GM21717 (cell line): ENCODE measurements around the gene PEX3.
"Not testable (repeated sequence)": the region's sequence is repeated elsewhere in the genome, so short reads cannot be mapped to it uniquely, and the experiment has no call there.

ENCODE experiments used
- ATAC-seq: cut with Tn5 transposase; IDR thresholded peaks from one replicate; pipeline ENCODE4 v1.9.1; 2021; ENCODE audit warnings: mild to moderate bottlenecking, moderate library complexity; ENCODE audit not compliant: unreplicated experiment

The PEX3 gene

DNA sequence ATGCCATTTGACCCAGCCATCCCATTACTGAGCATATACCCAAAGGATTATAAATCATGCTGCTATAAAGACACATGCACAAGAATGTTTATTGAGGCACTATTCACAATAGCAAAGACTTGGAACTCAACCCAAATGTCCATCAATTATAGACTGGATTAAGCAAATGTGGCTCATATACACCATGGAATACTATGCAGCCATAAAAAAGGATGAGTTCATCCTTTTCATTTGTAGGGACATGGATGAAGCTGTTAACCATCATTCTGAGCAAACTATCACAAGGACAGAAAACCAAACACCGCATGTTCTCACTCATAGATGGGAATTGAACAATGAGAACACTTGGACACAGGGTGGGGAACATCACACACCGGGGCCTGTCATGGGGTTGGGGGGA lies 2.7 kb upstream of the PEX3 start:
- not testable (repeated sequence) for ATAC-seq

DNA sequence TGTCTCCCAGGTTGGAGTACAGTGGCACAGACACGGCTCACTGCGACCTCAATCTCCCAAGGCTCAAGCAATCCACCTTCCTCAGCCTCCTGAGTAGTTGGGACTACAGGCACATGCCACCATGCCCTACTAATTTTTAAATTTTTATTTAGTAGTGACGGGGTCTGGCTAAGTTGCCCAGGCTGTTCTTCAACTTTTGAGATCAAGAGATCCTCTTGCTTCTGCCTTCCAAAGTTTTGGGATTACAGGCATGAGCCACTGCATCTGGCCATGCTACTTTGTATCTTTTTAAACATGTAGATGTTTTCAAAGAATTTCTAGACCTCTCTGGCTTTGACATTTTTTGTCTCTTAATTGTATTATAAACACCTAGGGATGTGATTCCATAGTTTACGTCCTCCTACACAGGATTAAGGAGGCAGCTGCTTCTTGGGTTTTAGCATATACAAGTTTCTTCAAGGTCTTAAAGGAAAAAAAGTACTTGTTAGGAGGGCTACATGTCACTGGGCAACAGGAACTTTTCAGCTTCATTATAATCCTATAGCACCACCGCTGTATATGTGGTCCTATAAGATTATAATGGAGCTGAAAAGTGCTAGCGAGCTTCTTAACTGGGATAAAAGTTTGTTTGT lies 1.4 kb upstream of the PEX3 start:
- ATAC-seq = no peak

DNA sequence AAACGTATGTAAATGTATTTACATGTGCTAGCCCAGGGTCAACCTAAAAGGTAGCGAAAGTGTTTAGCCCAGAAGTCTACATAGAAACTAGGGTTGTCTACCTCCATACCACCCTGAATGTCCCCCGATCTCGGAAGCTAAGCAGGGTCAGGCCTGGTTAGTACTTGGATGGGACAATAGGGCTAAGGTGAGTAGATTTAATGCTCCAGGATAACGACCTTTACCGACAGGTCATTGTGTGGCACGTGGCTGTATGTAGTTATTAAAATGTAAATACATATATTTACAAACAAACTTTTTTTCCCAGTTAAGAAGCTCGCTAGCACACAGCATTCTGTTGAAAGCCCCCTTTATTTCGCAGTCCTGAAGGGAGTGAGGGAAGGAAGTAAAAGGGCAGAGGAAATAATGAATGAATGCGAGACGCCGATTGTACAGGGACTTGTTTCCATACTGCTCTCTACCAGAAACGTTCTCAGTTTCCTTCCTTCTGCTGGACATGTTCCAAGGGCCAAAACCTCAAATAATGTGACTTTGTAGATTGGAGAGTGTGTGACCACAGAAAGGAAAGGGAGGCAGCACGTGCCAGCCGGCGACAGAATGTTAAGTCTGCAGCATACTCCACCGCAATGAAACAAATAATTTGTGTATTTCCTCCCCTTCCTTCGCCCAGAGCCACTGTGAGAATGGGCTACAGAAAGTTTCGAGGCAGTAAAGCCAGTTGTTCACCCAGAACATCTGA lies 722 bp upstream of the PEX3 start:
- peak; percentile 14 for ATAC-seq

DNA sequence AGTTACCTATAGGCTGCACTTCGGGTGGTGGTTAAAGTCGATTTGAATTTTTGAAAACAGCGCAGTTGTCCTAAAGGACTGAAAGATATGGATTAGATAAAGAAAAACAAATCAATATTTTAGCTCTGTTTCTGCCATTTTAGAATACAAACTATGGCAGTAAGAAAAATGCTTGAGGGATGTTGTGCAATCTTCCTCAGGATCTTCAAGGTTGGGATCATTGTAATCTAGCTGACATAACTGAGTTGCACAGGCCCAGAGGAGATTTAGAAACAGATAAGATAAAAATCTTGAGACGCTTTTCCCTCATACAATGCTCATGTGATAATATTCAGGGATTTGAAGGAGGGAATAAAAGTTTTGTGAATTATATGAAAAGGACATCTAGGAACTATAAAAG lies 926 bp downstream of the PEX3 start:
- no peak for ATAC-seq

DNA sequence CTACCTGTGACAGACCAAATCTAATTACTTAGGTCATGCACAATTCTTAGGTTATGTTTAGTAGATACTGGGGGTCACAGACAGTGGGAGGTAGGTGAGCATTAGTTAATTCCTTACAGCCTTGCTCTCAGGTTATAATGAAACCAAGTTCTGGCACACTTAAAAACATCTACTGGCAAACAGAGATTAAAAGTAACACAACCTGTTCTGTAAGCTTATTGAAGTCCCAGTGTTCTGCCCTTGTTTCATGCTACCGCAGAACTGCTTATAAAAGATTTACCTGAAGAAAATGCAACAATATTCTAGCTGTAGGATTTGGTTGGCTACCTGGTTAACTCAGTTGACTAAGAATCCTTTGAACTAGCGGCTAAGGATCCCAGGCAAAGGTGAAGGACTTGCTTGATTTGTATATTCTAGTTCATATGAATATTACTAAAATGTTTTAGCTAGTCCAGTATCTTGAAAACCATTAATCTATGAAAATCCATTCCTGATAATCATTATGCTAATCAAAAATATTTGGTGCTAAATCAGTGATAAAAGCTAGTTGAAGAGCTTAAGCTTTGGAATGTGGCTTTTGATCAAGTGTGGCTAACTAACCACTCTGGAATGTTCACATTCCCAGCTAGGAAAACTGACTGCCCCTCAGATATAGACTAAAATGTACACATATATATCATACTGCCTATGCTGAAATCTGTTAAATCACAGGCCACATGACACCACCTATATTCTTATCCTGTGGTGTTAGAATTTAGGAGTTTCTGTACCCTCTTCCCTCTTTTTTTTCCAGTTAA lies 7.2 kb downstream of the PEX3 start:
- ATAC-seq = no peak

DNA sequence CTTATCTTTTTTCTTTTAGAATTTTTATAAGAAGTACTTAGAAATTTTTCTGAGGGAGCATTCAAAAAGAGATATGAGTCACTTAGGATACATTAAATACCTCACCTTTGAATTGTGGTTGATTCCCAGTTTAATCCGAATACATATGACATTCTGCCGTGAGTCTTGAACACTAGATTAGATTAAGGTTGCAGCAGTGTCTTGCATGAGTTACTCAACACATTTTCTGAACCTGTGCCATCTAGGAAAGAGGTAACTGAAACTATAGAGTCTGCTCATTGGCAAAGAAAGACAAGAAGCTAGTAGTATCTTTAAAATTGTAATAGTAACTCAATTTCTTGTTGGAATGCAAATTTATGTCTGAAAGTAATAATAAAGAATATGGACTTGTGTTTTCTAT lies 14.9 kb downstream of the PEX3 start:
- ATAC-seq = no peak

DNA sequence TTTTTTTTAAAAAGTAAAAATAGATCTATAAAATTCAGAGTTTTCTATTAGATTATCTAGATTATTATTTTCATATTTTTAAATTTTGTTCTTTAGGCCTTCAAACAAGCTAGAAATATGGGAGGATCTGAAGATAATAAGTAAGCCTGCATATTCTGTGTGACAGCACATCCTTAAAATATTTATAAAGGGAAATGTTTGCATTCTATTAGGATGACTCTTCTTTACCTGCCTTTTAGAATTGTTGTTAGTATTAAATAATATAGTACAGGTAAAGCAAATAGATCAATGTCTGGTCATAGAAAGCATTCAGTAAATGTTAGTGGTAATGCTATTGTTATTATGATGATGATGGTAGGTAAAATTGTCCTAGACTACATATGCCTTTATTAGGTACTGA lies 17.4 kb downstream of the PEX3 start:
- ATAC-seq = no peak

DNA sequence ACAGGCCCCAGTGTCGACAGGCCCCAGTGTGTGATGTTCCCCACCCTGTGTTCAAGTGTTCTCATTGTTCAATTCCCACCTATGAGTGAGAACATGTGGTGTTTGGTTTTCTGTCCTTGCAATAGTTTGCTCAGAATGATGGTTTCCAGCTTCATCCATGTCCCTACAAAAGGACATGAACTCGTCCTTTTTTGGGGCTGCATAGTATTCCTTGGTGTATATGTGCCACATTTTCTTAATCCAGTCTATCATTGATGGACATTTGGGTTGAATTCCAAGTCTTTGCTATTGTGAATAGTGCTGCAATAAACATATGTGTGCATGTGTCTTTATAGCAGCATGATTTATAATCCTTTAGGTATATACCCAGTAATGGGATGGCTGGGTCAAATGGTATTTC lies 18.2 kb downstream of the PEX3 start:
- ATAC-seq = not testable (repeated sequence)

DNA sequence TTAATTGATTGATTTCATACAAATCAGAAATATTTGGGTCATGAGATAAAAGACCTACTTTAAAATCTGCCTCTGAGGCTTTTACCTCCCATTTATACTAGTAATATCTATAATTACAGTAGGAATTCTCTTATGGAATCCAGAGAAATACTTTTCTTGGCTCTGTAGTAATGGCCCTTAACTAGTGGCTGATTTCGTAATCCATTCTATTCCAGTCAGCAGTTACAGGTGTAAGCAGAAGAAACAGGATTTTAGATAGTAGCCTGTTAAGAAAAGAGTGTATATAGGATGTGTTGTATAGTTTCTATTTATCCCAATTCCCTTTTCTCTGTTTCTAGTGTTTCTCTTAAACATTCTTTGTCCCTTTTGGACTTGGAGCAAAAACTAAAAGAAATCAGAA lies 21.2 kb downstream of the PEX3 start:
- ATAC-seq = no peak

DNA sequence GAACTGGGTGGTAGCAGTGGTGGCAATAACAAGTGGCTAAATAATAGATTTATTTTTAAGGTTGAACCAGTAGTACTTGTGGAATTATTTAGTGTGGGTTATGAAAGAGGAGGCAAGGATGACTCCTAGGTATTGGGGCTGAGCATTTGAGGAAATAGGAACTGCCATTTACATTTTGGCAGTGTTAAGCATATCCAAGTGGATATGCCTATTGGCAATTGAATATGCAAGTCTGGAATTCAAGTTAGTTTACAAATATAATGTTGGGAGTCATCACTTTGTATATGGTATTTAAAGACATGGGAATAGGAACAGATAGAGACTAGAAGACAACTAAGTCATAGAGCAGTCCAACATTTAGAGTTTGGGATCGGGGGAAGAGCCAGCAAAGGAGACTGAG lies 25.9 kb downstream of the PEX3 start:
- ATAC-seq = no peak

DNA sequence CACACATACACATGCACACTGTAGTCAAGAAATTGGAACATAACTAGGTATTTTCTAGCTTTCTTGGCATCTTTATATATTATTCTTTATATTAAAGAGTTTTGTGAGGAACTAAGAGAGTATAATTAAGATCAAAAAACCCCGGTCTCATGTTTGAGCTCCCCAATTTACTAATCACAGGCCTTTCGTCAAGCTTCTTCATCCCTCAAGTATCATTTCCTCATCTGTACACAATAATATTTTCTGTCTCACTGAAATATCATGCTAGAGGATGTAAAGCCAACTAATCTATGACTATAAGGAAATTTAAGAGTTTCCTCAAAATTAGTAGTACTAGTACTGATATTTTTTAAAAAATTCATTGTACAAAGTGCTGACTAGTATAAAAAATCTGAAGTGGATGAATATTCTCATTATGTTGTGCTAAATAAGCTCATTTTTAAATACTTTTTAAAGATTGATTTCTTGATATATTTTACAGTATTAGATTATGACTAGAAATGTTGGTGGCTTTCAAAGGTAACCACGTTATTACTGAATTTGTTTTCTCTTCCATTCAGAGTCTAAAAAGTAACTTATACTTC lies 28.0 kb downstream of the PEX3 start:
- peak; percentile 64 for ATAC-seq

DNA sequence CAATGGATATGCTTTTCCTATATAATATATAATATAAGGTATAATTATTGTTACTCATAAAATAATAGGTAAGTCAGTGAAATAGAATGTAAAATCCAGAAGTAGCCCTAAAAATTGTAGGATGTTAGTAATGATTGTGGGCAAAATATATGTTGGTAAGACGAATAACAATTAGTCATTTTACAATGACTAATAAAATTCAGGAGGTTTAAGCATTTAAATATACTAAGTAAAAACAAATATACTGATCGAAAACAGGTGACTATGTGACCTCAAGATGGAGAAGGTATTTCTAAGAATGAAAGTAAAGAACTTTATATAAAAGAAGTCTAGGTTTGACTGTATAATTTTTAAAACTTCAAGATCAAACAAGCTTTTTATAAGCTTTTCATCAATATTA lies 32.0 kb downstream of the PEX3 start:
- ATAC-seq = no peak

DNA sequence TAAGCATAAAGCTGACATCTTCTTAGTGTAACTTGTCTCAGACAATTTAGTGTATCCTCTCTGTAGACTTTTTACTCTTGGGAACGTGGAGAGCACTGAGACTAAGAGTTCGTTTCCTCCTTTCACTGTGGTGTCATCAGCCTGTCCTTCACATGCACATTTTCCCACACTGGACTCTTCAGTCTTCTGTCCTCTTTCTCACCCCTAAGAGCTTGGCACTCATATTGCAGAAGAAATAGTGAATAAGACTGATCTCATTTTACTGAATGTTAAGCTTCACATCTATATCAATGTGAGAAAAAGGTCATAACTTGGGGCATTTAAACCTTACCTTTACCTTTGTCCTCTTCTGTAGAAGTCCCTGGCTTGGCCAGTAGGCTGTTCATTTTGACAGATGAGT lies 35.4 kb downstream of the PEX3 start:
- no peak for ATAC-seq

DNA sequence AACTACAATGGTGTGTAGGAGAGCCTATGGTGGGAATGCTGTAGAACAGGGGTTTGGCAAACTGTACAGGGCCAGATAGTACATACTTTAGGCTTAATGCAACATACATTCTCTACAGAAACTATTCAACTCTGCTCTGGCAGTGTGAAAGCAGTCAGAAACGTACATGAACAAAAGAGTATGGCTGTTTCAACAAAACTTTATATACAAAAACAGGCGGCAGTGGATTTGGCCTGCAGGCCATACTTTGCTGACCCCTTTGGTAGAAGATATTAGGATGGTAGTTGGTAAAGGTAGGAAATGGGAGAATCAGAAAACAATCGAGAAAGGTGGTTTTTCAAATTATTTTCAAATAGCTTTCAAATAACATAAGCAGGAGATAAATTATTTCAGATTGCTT lies 36.1 kb downstream of the PEX3 start:
- ATAC-seq = no peak

DNA sequence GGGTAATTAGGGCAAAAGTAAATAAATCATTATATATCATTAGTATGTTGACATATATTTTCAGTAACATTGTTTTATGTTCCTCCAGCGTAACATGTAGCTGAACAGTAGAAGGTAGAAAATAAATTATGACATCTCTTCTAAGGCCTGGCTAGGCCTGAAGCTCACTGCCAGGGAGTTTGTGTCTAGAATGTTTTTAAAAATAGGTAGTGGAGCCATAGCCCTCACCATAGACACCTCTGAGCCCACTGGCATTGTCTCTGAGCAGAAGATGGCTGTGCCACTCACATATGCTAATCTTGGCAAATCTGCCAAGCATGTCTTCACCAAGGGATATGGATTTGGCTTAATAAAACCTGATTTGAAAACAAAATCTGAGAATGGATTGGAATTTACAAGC lies 39.6 kb downstream of the PEX3 start:
- ATAC-seq = no peak

DNA sequence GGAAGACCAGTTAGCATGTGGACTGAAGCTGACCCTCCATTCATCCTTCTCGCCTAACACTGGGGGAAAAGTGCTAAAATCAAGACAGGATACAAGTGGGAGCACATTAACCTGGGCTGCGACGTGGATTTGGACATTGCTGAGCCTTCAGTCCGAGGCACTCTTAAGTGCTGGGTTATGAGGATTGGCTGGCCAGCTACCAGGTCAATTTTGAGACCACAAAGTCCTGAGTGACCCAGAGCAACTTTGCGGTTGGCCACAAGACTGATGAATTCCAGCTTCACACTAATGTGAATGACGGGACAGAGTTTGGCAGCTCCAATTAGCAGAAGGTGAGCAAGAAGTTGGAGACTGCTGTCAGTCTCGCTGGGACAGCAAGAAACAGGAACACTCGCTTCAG lies 40.2 kb downstream of the PEX3 start:
- ATAC-seq = no peak

DNA sequence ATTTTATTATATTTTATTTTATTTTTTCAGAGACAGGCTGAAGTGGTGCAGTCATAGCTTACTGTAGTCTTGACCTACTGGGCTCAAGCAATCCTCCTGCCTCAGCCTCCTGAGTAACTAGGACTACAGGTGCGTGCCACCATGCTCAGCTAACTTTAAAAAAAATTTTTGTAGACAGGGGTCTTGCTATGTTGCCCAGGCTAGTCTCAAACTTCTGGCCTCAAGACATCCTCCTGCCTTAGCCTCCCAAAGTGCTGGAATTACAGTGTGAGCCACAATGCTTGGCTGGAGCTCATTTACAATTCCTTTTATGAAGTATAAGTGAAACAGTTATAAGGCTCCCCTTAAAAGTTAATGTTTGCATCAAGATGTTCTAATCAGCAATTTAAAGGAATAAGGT lies 46.4 kb downstream of the PEX3 start:
- ATAC-seq = no peak

DNA sequence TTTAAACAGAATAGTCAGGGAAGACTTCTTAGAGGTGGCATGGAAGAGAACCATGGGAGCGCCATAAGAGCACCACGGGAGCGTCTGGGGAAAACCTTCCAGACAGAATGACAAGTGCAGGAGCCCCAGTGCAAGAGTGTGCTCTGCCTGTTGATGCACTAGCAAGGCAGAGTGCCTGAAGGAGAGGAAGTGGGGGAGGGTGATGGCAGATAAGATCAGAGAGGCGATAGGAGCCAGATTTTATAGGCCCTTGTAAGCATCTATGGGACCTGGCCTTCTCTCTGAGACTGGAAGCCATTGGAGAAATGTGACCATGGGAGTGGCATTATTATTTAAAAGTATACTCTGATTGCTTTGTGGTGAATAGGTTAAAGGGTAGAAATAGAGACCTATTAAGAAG lies 47.8 kb downstream of the PEX3 start:
- no peak for ATAC-seq

DNA sequence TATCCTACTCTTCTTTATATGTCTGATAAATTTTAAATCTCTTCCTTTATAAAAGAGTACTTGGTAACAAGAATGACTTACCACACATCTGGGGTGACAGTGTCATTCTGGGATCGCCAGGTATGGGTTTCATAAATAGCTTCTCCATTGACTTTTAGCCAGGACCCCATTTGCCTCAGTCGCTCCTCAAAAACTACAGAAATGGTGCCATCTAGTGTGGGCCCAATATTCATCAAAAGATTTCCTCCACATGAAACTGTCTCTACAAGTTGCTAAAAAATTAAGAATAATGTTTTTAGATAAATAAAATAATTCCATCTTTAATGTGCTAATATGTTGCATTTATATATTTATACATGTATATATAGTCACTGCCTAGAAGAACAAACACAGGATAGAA lies 51.2 kb downstream of the PEX3 start:
- ATAC-seq = no peak

DNA sequence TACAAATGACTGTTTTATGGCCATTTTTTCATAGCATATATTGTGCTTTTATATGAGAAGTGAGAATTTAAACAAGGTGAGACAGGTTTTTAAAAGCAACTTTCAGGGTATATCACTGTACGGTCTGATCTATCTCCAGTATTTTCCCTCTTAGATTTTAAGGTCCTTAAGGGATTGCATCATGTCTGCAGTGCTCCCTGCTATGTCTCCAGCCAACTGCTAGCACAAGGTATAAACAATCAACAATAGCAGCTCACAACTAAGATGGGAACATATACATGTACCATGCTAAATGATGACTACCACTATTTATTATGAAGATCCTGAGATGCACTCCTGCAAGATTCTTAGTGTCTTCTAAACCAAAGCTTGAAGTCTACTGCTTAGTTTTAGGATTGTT lies 53.8 kb downstream of the PEX3 start:
- no peak for ATAC-seq

DNA sequence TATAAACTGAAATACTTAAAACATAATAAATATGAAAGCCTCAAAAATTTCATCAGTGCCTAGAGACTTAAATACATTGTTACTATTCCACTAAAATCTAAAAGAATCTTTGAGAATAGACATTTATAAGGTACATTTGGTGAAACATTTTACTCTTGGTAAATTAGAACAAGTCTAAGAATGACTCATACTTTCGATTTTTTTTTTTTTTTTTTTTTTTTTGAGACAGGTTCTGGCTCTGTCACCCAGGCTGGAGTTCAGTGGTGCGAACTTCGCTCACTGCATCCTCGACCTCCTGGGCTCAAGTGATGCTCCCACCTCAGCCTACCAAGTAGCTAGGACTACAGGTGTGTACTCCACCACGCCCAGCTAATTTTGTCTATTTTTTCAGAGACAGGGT lies 54.5 kb downstream of the PEX3 start:
- ATAC-seq = no peak

DNA sequence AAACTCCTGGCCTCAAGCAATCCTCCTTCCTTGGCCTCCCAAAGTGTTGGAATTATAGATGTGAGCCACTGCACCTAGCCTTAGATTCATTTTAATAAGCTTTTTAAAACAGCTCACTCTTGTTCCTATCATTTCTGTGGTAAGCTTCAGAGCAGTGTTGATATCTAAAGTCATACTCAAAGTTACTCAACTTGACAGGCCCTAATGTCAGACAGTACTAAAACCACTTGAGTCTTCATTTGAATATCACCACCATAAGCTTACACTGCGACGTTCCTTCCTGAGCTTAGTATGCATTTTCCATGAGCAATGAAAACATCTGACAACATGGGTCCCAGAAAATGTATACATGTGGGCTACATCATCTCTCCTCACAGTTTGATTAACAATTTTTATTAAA lies 54.9 kb downstream of the PEX3 start:
- ATAC-seq = no peak
